MCF 10A (cell line): ENCODE results near the gene CAMK2B. TPM values are rescaled to one million over a fixed set of nuclear protein-coding genes. Genes with fewer than 3 reads are reported as not detected.

Source experiments
- BruUV-seq: library from RNA; stranded (reverse); fragments of 400-500 nt; replicated peaks from 2 replicates; lab custom pipeline; 2021; lab: Mats Ljungman, UMichigan
- CTCF ChIA-PET: fragments of 300-600 bp; sonication (Branson Sonifier 250); formaldehyde crosslinking; extraction: SDS; loops from one replicate; lab custom pipeline; 2021; ENCODE audit warnings: antibody characterized with exemption, inconsistent platforms; lab: Yijun Ruan, JAX
- POLR2A ChIA-PET: fragments of 300-600, 350-650 bp; sonication (Branson Sonifier 250); formaldehyde crosslinking; extraction: SDS; loops from one replicate; lab custom pipeline; 2020; ENCODE audit warnings: antibody characterized with exemption, inconsistent platforms; lab: Yijun Ruan, JAX
- DNase-seq: peaks from one replicate; pipeline ENCODE4 v3.0.0-alpha.2; 2018; ENCODE audit not compliant: unreplicated experiment
- H3K27ac Mint-ChIP-seq: one replicate; pipeline ENCODE4 v1.8.0; 2022; ENCODE audit warnings: mild to moderate bottlenecking, low read depth, mixed read lengths; ENCODE audit not compliant: unreplicated experiment
- H3K27me3 Mint-ChIP-seq: one replicate; pipeline ENCODE4 v1.8.0; 2022; ENCODE audit warnings: mixed read lengths; ENCODE audit not compliant: insufficient read depth, unreplicated experiment
- H3K36me3 Mint-ChIP-seq: one replicate; pipeline ENCODE4 v1.8.0; 2022; ENCODE audit warnings: mild to moderate bottlenecking, moderate library complexity, mixed read lengths; ENCODE audit not compliant: insufficient read depth, unreplicated experiment
- H3K4me1 Mint-ChIP-seq: one replicate; pipeline ENCODE4 v1.8.0; 2022; ENCODE audit warnings: mixed read lengths; ENCODE audit not compliant: insufficient read depth, unreplicated experiment
- H3K4me3 Mint-ChIP-seq: one replicate; pipeline ENCODE4 v1.8.0; 2022; ENCODE audit warnings: mild to moderate bottlenecking, moderate library complexity, mixed read lengths; ENCODE audit not compliant: unreplicated experiment
- H3K9me3 Mint-ChIP-seq: one replicate; pipeline ENCODE4 v1.8.0; 2022; ENCODE audit warnings: mixed read lengths; ENCODE audit not compliant: unreplicated experiment
- intact Hi-C: fragments of 100-400 bp; cut with micrococcal nuclease; formaldehyde crosslinking; loops from 2 replicates; pipeline ENCODE4 v1.14.1; 2022
- total RNA-seq: library from RNA; stranded (reverse); gene quantifications from 2 replicates; pipeline ENCODE4 v1.2.3, GENCODE V29; 2022
- TF ChIP-seq, protein P1 (sequence below): fragments of 200-600 bp; IDR thresholded peaks from one replicate; pipeline ENCODE4 v1.8.0; 2022; ENCODE audit warnings: antibody characterized with exemption, mild to moderate bottlenecking; ENCODE audit not compliant: unreplicated experiment

CAMK2B gene
- total RNA-seq, 1 experiment from 2014 or later, result 1.8 TPM

- TF ChIP-seq, protein P1, sequence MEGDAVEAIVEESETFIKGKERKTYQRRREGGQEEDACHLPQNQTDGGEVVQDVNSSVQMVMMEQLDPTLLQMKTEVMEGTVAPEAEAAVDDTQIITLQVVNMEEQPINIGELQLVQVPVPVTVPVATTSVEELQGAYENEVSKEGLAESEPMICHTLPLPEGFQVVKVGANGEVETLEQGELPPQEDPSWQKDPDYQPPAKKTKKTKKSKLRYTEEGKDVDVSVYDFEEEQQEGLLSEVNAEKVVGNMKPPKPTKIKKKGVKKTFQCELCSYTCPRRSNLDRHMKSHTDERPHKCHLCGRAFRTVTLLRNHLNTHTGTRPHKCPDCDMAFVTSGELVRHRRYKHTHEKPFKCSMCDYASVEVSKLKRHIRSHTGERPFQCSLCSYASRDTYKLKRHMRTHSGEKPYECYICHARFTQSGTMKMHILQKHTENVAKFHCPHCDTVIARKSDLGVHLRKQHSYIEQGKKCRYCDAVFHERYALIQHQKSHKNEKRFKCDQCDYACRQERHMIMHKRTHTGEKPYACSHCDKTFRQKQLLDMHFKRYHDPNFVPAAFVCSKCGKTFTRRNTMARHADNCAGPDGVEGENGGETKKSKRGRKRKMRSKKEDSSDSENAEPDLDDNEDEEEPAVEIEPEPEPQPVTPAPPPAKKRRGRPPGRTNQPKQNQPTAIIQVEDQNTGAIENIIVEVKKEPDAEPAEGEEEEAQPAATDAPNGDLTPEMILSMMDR, result no peak
- ChIA-PET POLR2A (interaction anchor here (1.0 kb wide), 1 partner anchor 73 kb away, joined by 3 read pairs; the partner anchor contains the start of gene POLD2), CTCF (interaction anchor here (0.7 to 1.8 kb wide), 6 partner anchors 17 to 130 kb away, joined by 3 to 6 read pairs (median 3); no protein-coding TSS in a partner anchor)
- no peaks in the 10 kb centered on the region for H3K9me3 Mint-ChIP-seq
- H3K4me1 Mint-ChIP-seq, result peaks cover 7% of the 10 kb centered on the region
- H3K36me3 Mint-ChIP-seq, result no peaks in the 10 kb centered on the region
- BruUV-seq, result no TSS peak
- no peak for DNase-seq
- intact Hi-C loops, result loop anchor here (1.0 kb wide), 1 partner anchor 124 kb away; no protein-coding TSS in a partner anchor
- no peak overlapping the region for H3K4me3 Mint-ChIP-seq
- H3K27ac Mint-ChIP-seq, result no peak overlapping the region
- no peaks in the 10 kb centered on the region for H3K27me3 Mint-ChIP-seq
Measured at GRCh38 chr7:44195889-44196288, 129.5 kb downstream of the CAMK2B start.

- BruUV-seq, result no TSS peak
- Mint-ChIP-seq H3K9me3 (no peaks in the 10 kb centered on the region), H3K4me1 (peaks cover 7% of the 10 kb centered on the region), H3K27ac (no peak overlapping the region), H3K27me3 (no peaks in the 10 kb centered on the region), H3K36me3 (no peaks in the 10 kb centered on the region), H3K4me3 (no peak overlapping the region)
- TF ChIP-seq, protein P1, result no peak
- POLR2A ChIA-PET, result interaction anchor here (1.1 kb wide), 1 partner anchor 12 kb away, joined by 3 read pairs; no protein-coding TSS in a partner anchor
- intact Hi-C loops, result no loop called here
- CTCF ChIA-PET, result interaction anchor here (0.5 to 1.3 kb wide), 4 partner anchors 9 to 121 kb away, joined by 3 to 4 read pairs (median 4); no protein-coding TSS in a partner anchor
- no peak for DNase-seq
Measured at GRCh38 chr7:44194562-44195145, 130.7 kb downstream of the CAMK2B start.

DNA sequence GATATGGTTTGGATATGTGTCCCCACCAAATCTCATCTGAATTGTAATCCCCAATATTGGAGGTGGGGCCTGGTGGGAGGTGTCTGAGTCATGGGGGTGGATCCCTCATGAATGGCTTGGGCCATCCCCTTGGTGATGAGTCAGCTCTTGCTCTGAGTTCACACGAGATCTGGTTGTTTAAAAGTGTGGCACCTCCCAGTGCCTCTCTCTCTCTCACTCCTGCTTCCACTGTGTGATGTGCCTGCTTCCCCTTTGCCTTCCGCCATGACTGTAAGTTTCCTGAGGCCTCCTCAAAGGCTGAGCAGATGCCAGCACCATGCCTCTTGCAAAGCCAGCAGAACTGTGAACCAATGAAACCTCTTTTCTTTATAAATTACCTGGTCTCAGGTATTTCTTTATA, 131.3 kb downstream of the CAMK2B start:
- CTCF ChIA-PET, result interaction anchor here (1.2 kb wide), 1 partner anchor 8 kb away, joined by 3 read pairs; no protein-coding TSS in a partner anchor

More for the DNA sequence above, 131.3 kb downstream of the CAMK2B start:
- peaks cover 7% of the 10 kb centered on the region for H3K4me1 Mint-ChIP-seq
- H3K27me3 Mint-ChIP-seq, result no peaks in the 10 kb centered on the region
- POLR2A ChIA-PET, result interaction anchor here (1.1 kb wide), 1 partner anchor 11 kb away, joined by 3 read pairs; no protein-coding TSS in a partner anchor
- intact Hi-C loops, result no loop called here
- TF ChIP-seq, protein P1, result no peak
- H3K36me3 Mint-ChIP-seq, result no peaks in the 10 kb centered on the region
- H3K4me3 Mint-ChIP-seq, result no peak overlapping the region
- no peaks in the 10 kb centered on the region for H3K9me3 Mint-ChIP-seq
- no peak overlapping the region for H3K27ac Mint-ChIP-seq
- peak; percentile 68 for DNase-seq
- no TSS peak for BruUV-seq
